GM23248 (cell line): Measurements from ENCODE around the gene PTPRN2. TPM values are rescaled to one million over a fixed set of nuclear protein-coding genes. Genes with fewer than 3 reads are reported as not detected.

Experiments used
- DNase-seq: peaks from one replicate; pipeline ENCODE4 v3.0.0-alpha.2; 2015
- H2AFZ ChIP-seq: fragments of 200-600 bp; sonication (generic); 2 replicates; pipeline ENCODE4 v1.6.1; 2016; ENCODE audit warnings: antibody characterized with exemption
- H3F3A ChIP-seq: fragments of 200-600 bp; sonication (generic); 2 replicates; pipeline ENCODE4 v1.6.1; 2016; ENCODE audit warnings: mild to moderate bottlenecking, antibody characterized with exemption, mixed run types; ENCODE audit not compliant: insufficient read depth
- H3K27ac ChIP-seq: fragments of 200-600 bp; sonication (generic); 2 replicates; pipeline ENCODE4 v1.5.1; 2016; ENCODE audit warnings: mild to moderate bottlenecking
- H3K27me3 ChIP-seq: fragments of 200-600 bp; sonication (generic); replicated peaks from 2 replicates; pipeline ENCODE4 v1.6.1; 2016; ENCODE audit warnings: mild to moderate bottlenecking; ENCODE audit not compliant: insufficient read depth
- H3K36me3 ChIP-seq: fragments of 200-600 bp; sonication (generic); 2 replicates; pipeline ENCODE4 v1.6.1; 2016; ENCODE audit warnings: low read depth, mild to moderate bottlenecking
- H3K4me1 ChIP-seq: fragments of 200-600 bp; sonication (generic); 2 replicates; pipeline ENCODE4 v1.6.1; 2016; ENCODE audit warnings: mild to moderate bottlenecking; ENCODE audit not compliant: insufficient read depth
- H3K4me2 ChIP-seq: fragments of 200-600 bp; sonication (generic); one replicate; pipeline ENCODE4 v1.6.1; 2016; ENCODE audit warnings: mild to moderate bottlenecking; ENCODE audit not compliant: unreplicated experiment
- H3K4me3 ChIP-seq: fragments of 200-600 bp; sonication (generic); 2 replicates; pipeline ENCODE4 v1.5.1; 2016; ENCODE audit warnings: mild to moderate bottlenecking
- H3K79me2 ChIP-seq: fragments of 200-600 bp; sonication (generic); 2 replicates; pipeline ENCODE4 v1.6.1; 2016; ENCODE audit warnings: mild to moderate bottlenecking; ENCODE audit not compliant: insufficient read depth
- H3K9ac ChIP-seq: fragments of 200-600 bp; sonication (generic); 2 replicates; pipeline ENCODE4 v1.6.1; 2016; ENCODE audit warnings: mild to moderate bottlenecking
- H3K9me2 ChIP-seq: fragments of 200-600 bp; sonication (generic); 2 replicates; pipeline ENCODE4 v1.6.1; 2016; ENCODE audit warnings: mixed run types, mild to moderate bottlenecking, moderate library complexity; ENCODE audit not compliant: insufficient read depth
- H3K9me3 ChIP-seq: fragments of 200-600 bp; sonication (generic); one replicate; pipeline ENCODE4 v1.6.1; 2017; ENCODE audit warnings: low read depth
- H4K20me1 ChIP-seq: fragments of 200-600 bp; sonication (generic); 2 replicates; pipeline ENCODE4 v1.6.0; 2016; ENCODE audit not compliant: insufficient read depth
- EZH2 ChIP-seq: fragments of 200-600 bp; sonication (generic); IDR thresholded peaks from 2 replicates; pipeline ENCODE4 v1.6.1; 2018; ENCODE audit warnings: antibody characterized with exemption, mild to moderate bottlenecking; ENCODE audit not compliant: insufficient read depth, poor library complexity, severe bottlenecking
- EZH2phosphoT487 ChIP-seq: fragments of 200-600 bp; sonication (generic); IDR thresholded peaks from 2 replicates; pipeline ENCODE4 v1.6.1; 2018; ENCODE audit warnings: antibody characterized with exemption, moderate library complexity, mild to moderate bottlenecking, low read depth; ENCODE audit not compliant: insufficient read depth
- WGBS, 2 experiments: methylation state at CpG; one replicate each; pipeline ENCODE4 v1.1.6; 2015 to 2017; ENCODE audit warnings: low lambda C conversion rate in 2 of 2, low coverage in 1 of 2; ENCODE audit errors: missing lambda C conversion rate in 2 of 2; 5-methylcytosine and 5-hydroxymethylcytosine counted together
- in situ Hi-C: fragments of 300-500 bp; cut with MboI; formaldehyde crosslinking; loops from 2 replicates; pipeline ENCODE4 v1.15.0; 2020
- polyA plus RNA-seq: library from polyadenylated mRNA; unstranded; fragments of >200 nt; fragmentation: Nextera tagmentation; extraction: Ambion mirVana; gene quantifications from 2 replicates; pipeline ENCODE4 v1.2.1, GENCODE V29; 2016
- total RNA-seq: library from RNA; depleted of rRNA; stranded (reverse); fragments of >200 nt; shearing (Covaris generic); gene quantifications from 2 replicates; pipeline ENCODE4 v1.2.3, GENCODE V29; 2014

The PTPRN2 gene
- total and polyA plus RNA-seq, 2 experiments from 2014 or later: 0.13 TPM; not detected in 1

GRCh38 chr7:157801971-157802675 is 785.5 kb downstream of the PTPRN2 start:
- no peaks in the 10 kb centered on the region for H3K9me3 ChIP-seq
- TF ChIP-seq EZH2 (no peak), EZH2phosphoT487 (no peak)
- H3K4me3 ChIP-seq: no peak overlapping the region
- H3K9me2 ChIP-seq: no peaks in the 10 kb centered on the region
- H3K9ac ChIP-seq: no peak overlapping the region
- H3K4me1 ChIP-seq: no peaks in the 10 kb centered on the region
- H3K4me2 ChIP-seq: no peak overlapping the region
- no peak overlapping the region for H2AFZ ChIP-seq
- in situ Hi-C loops: no loop called here
- 61 to 65% methylated on average over 42 of the region's 42 CpGs for WGBS, 2 experiments
- DNase-seq: no peak
- no peaks in the 10 kb centered on the region for H3K27me3 ChIP-seq
- H3K27ac ChIP-seq: no peak overlapping the region
- H3F3A ChIP-seq: no peaks in the 10 kb centered on the region
- H3K79me2 ChIP-seq: no peaks in the 10 kb centered on the region
- no peaks in the 10 kb centered on the region for H3K36me3 ChIP-seq
- H4K20me1 ChIP-seq: no peaks in the 10 kb centered on the region

DNA sequence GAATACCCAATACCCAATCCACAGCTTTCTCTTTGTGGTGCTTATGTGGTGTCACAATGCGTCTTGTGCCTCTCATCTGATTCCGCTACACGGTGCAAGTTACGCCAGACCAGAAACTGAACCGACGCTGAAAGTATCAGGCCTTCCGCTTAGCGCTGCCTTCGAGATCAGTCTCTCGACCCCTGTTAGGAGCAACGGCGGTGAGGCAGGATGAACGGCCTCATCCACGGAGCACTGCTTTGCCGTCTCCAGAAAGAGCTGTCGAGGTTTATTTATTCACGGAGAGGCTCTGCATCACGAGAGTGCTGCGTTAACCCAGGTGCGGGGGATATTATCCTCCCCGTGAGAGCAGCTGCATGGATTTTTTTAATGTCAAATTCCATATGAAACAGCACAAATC is 786.5 kb downstream of the PTPRN2 start:
- Histone ChIP-seq H4K20me1 (no peaks in the 10 kb centered on the region), H3K27ac (no peak overlapping the region), H3K36me3 (no peaks in the 10 kb centered on the region), H3K4me1 (no peaks in the 10 kb centered on the region), H3K9me3 (no peaks in the 10 kb centered on the region), H3K9me2 (no peaks in the 10 kb centered on the region), H3K9ac (no peak overlapping the region), H3K4me3 (no peak overlapping the region), H3K27me3 (no peaks in the 10 kb centered on the region), H2AFZ (no peak overlapping the region), H3F3A (no peaks in the 10 kb centered on the region), H3K4me2 (no peak overlapping the region), H3K79me2 (no peaks in the 10 kb centered on the region)
- DNase-seq: no peak
- TF ChIP-seq EZH2 (no peak), EZH2phosphoT487 (no peak)
- in situ Hi-C loops: no loop called here
- 58 to 59% methylated on average over 21 of the region's 21 CpGs for WGBS, 2 experiments

- no peaks in the 10 kb centered on the region for H3K4me1 ChIP-seq
- H4K20me1 ChIP-seq: no peaks in the 10 kb centered on the region
- no peaks in the 10 kb centered on the region for H3K9me3 ChIP-seq
- no peaks in the 10 kb centered on the region for H3K79me2 ChIP-seq
- WGBS, 2 experiments: 54 to 58% methylated on average over 15 of the region's 15 CpGs
- no peaks in the 10 kb centered on the region for H3K36me3 ChIP-seq
- no peak overlapping the region for H2AFZ ChIP-seq
- in situ Hi-C loops: no loop called here
- no peaks in the 10 kb centered on the region for H3K27me3 ChIP-seq
- no peaks in the 10 kb centered on the region for H3F3A ChIP-seq
- H3K4me2 ChIP-seq: no peak overlapping the region
- H3K9me2 ChIP-seq: no peaks in the 10 kb centered on the region
- TF ChIP-seq EZH2phosphoT487: no peak
- no peak for TF ChIP-seq EZH2
- H3K27ac ChIP-seq: no peak overlapping the region
- no peak for DNase-seq
- no peak overlapping the region for H3K9ac ChIP-seq
- no peak overlapping the region for H3K4me3 ChIP-seq
Observed at GRCh38 chr7:157800281-157800680, 787.3 kb downstream of the PTPRN2 start.

- Histone ChIP-seq H3K27me3 (no peaks in the 10 kb centered on the region), H3K9ac (no peak overlapping the region), H3K4me2 (no peak overlapping the region), H2AFZ (no peak overlapping the region), H4K20me1 (no peaks in the 10 kb centered on the region), H3K27ac (no peak overlapping the region), H3K4me3 (no peak overlapping the region), H3K36me3 (no peaks in the 10 kb centered on the region), H3K4me1 (no peaks in the 10 kb centered on the region), H3K79me2 (no peaks in the 10 kb centered on the region), H3K9me3 (no peaks in the 10 kb centered on the region), H3K9me2 (no peaks in the 10 kb centered on the region), H3F3A (no peaks in the 10 kb centered on the region)
- no peak for TF ChIP-seq EZH2
- no peak for TF ChIP-seq EZH2phosphoT487
- no peak for DNase-seq
- 32 to 33% methylated on average over 18 to 19 of the region's 19 CpGs for WGBS, 2 experiments
- in situ Hi-C loops: no loop called here
Observed at GRCh38 chr7:157799076-157799685, 788.4 kb downstream of the PTPRN2 start.
